HCT116 (cell line): ENCODE measurements around the gene MAP2K1. TPM values are rescaled to one million over a fixed set of nuclear protein-coding genes. Genes with fewer than 3 reads are reported as not detected.

Experiments used
- ATAC-seq: fragments of 200-7000 bp; cut with Tn5 transposase; 2 replicates; pipeline ENCODE4 v1.9.1; 2020; ENCODE audit warnings: mild to moderate bottlenecking, moderate library complexity
- BruUV-seq: library from RNA; stranded (reverse); fragments of 400-500 nt; replicated peaks from 2 replicates; lab custom pipeline; 2021; lab: Mats Ljungman, UMichigan
- CTCF ChIA-PET: fragments of 300-600 bp; sonication (Branson Sonifier 250); formaldehyde crosslinking; loops from one replicate; lab custom pipeline; 2021; ENCODE audit warnings: antibody characterized with exemption; lab: Charles Lee
- POLR2A ChIA-PET: fragments of 300-600, 350-600 bp; sonication (Branson Sonifier 250); formaldehyde crosslinking; loops from one replicate; lab custom pipeline; 2021; ENCODE audit warnings: antibody characterized with exemption; lab: Charles Lee
- RAD21 ChIA-PET, 2 experiments: fragments of 300-600 bp; sonication (Branson Sonifier 250); formaldehyde crosslinking; loops; one replicate each; lab custom pipeline; 2023; ENCODE audit warnings: low total read pairs in 2 of 2; ENCODE audit not compliant: uncharacterized antibody in 2 of 2, unreplicated experiment in 2 of 2, low non-redundant PET in 1 of 2; lab: Charles Lee
- DNase-seq: peaks from one replicate; pipeline ENCODE4 v3.0.0-alpha.2; 2010; ENCODE audit warnings: low read depth, low spot score
- H2AFZ ChIP-seq: fragments of 200-600 bp; shearing (Covaris generic), sonication (generic); 2 replicates; pipeline ENCODE4 v1.6.1; 2017; ENCODE audit warnings: low read depth, mixed run types, mixed read lengths, antibody characterized with exemption, low read length; ENCODE audit not compliant: poor library complexity, severe bottlenecking
- H3K27ac ChIP-seq: 2 replicates; pipeline ENCODE4 v1.5.1; 2012; ENCODE audit warnings: low read depth, low read length
- H3K27me3 ChIP-seq: fragments of 200-600 bp; sonication (generic); 2 replicates; pipeline ENCODE4 v1.6.1; 2016; ENCODE audit warnings: mixed run types, low read length, mixed read lengths; ENCODE audit not compliant: insufficient read depth
- H3K36me3 ChIP-seq, 2 experiments: fragments of 200-500 bp in 1 of 2; fragments of 200-600 bp in 1 of 2; sonication (Bioruptor generic) in 1 of 2; sonication (generic) in 1 of 2; 2 replicates each; pipeline versions ENCODE4 v1.5.1 to v1.6.1; 2014 to 2016; ENCODE audit warnings: low read length in 2 of 2, inconsistent platforms in 1 of 2, mixed read lengths in 1 of 2, mixed run types in 1 of 2; ENCODE audit not compliant: insufficient read depth in 2 of 2, control insufficient read depth in 1 of 2
- H3K4me1 ChIP-seq, 2 experiments: fragments of 200-600 bp in 1 of 2; sonication (generic) in 1 of 2; 2 replicates each; pipeline versions ENCODE4 v1.5.1 to v1.6.1; 2012 to 2017; ENCODE audit warnings: low read length in 2 of 2, inconsistent platforms in 1 of 2, mild to moderate bottlenecking in 1 of 2, mixed read lengths in 1 of 2, mixed run types in 1 of 2, moderate library complexity in 1 of 2; ENCODE audit not compliant: insufficient read depth in 2 of 2, control insufficient read depth in 1 of 2
- H3K4me2 ChIP-seq: fragments of 200-600 bp; sonication (generic); 2 replicates; pipeline ENCODE4 v1.6.1; 2017; ENCODE audit warnings: mixed run types, low read length, mixed read lengths
- H3K4me3 ChIP-seq, 2 experiments: fragments of 200-600 bp in 1 of 2; sonication (generic) in 1 of 2; replicated peaks in 1 of 2; 2 replicates each; pipeline ENCODE4 v1.5.1; 2011 to 2016; ENCODE audit warnings: low read length in 2 of 2, control low read depth in 1 of 2, low read depth in 1 of 2, mild to moderate bottlenecking in 1 of 2, mixed read lengths in 1 of 2, mixed run types in 1 of 2
- H3K79me2 ChIP-seq: fragments of 200-600 bp; sonication (generic); 2 replicates; pipeline ENCODE4 v1.6.1; 2017; ENCODE audit warnings: mild to moderate bottlenecking, mixed run types, low read length, moderate library complexity, mixed read lengths; ENCODE audit not compliant: insufficient read depth
- H3K9ac ChIP-seq: fragments of 200-600 bp; sonication (generic); 2 replicates; pipeline ENCODE4 v1.6.1; 2016; ENCODE audit warnings: low read length, mixed read lengths
- H3K9me2 ChIP-seq: fragments of 200-600 bp; sonication (generic), shearing (Covaris generic); 2 replicates; pipeline ENCODE4 v1.6.1; 2017; ENCODE audit warnings: mixed run types, mild to moderate bottlenecking, moderate library complexity; ENCODE audit not compliant: insufficient read depth
- H3K9me3 ChIP-seq, 2 experiments: fragments of 200-500 bp in 1 of 2; fragments of 200-600 bp in 1 of 2; sonication (Bioruptor generic) in 1 of 2; sonication (generic) in 1 of 2; 2 replicates each; pipeline ENCODE4 v1.6.1; 2014 to 2017; ENCODE audit warnings: low read length in 2 of 2, mixed read lengths in 2 of 2, inconsistent platforms in 1 of 2, low read depth in 1 of 2, mild to moderate bottlenecking in 1 of 2, mixed run types in 1 of 2, moderate library complexity in 1 of 2; ENCODE audit not compliant: control insufficient read depth in 1 of 2, insufficient read depth in 1 of 2
- H4K20me1 ChIP-seq: fragments of 200-600 bp; sonication (generic), shearing (Covaris generic); 2 replicates; pipeline ENCODE4 v1.6.1; 2017; ENCODE audit warnings: mixed run types, mild to moderate bottlenecking, moderate library complexity; ENCODE audit not compliant: insufficient read depth
- ATF3 ChIP-seq: IDR thresholded peaks from 2 replicates; pipeline ENCODE4 v1.6.1; 2012
- CBX3 ChIP-seq: IDR thresholded peaks from 2 replicates; pipeline ENCODE4 v1.6.1; 2012; ENCODE audit warnings: low read depth
- CTCF ChIP-seq, 3 experiments: fragments of 200-600 bp in 1 of 3; sonication (generic) in 1 of 3; IDR thresholded peaks in 2 of 3; conservative IDR thresholded peaks in 1 of 3; 2 replicates each; pipeline ENCODE4 v1.5.1; 2012 to 2017; ENCODE audit warnings: low read depth in 2 of 3, low read length in 2 of 3, antibody characterized with exemption in 1 of 3, borderline replicate concordance in 1 of 3, control low read depth in 1 of 3, mild to moderate bottlenecking in 1 of 3, mixed read lengths in 1 of 3, mixed run types in 1 of 3, moderate library complexity in 1 of 3; ENCODE audit not compliant: insufficient read depth in 1 of 3
- EGR1 ChIP-seq: IDR thresholded peaks from 2 replicates; pipeline ENCODE4 v1.6.1; 2012; ENCODE audit warnings: low read depth
- FOSL1 ChIP-seq: IDR thresholded peaks from 2 replicates; pipeline ENCODE4 v1.6.1; 2012; ENCODE audit warnings: low read depth
- MAX ChIP-seq: IDR thresholded peaks from 2 replicates; pipeline ENCODE4 v1.6.1; 2012
- POLR2A ChIP-seq: IDR thresholded peaks from 2 replicates; pipeline ENCODE4 v1.7.0; 2011; ENCODE audit warnings: borderline replicate concordance; ENCODE audit not compliant: insufficient read depth, insufficient read length; ENCODE audit errors: extremely low read depth
- RAD21 ChIP-seq: IDR thresholded peaks from 2 replicates; pipeline ENCODE4 v1.6.1; 2012; ENCODE audit warnings: low read depth, mild to moderate bottlenecking
- REST ChIP-seq: IDR thresholded peaks from 2 replicates; pipeline ENCODE4 v1.6.1; 2012; ENCODE audit warnings: low read depth
- SIN3A ChIP-seq: IDR thresholded peaks from 2 replicates; pipeline ENCODE4 v1.6.1; 2012; ENCODE audit warnings: low read depth
- SP1 ChIP-seq: IDR thresholded peaks from 2 replicates; pipeline ENCODE4 v1.6.1; 2012; ENCODE audit warnings: low read depth
- ZNF274 ChIP-seq: fragments of 200-500 bp; sonication (Bioruptor generic); IDR thresholded peaks from 2 replicates; pipeline ENCODE4 v1.6.1; 2014; ENCODE audit warnings: mild to moderate bottlenecking, low read depth, low read length, inconsistent platforms
- intact Hi-C: fragments of 100-400 bp; cut with micrococcal nuclease; formaldehyde crosslinking; loops from 2 replicates; pipeline ENCODE4 v1.10.0; 2022
- total RNA-seq: library from RNA; stranded (reverse); gene quantifications from one replicate; pipeline ENCODE4 v1.2.1, GENCODE V29; 2021; ENCODE audit not compliant: unreplicated experiment

MAP2K1 gene
- total RNA-seq, 1 experiment from 2014 or later = 52.3 TPM

GRCh38 chr15:66404532-66404931, 17.8 kb downstream of the MAP2K1 start:
- no peak overlapping the region for H3K9ac ChIP-seq
- POLR2A ChIA-PET = no interaction called here
- peaks cover 0 to 10% of the 10 kb centered on the region in 2 experiments; a peak in 2 of 4 replicates for H3K4me1 ChIP-seq
- H3K9me2 ChIP-seq = no peaks in the 10 kb centered on the region
- intact Hi-C loops = no loop called here
- no peak overlapping the region for H3K4me3 ChIP-seq
- no peak overlapping the region for H3K4me2 ChIP-seq
- CTCF ChIA-PET = no interaction called here
- TF ChIP-seq CTCF (IDR thresholded peaks at IDR 0.05 in 2 of 3, conservative IDR thresholded peaks at IDR 0.05 in 1 of 3; ENCODE audit: borderline replicate concordance in 1 of 3, insufficient read depth in 1 of 3, low read depth in 2 of 3, low read length in 2 of 3) (0 out of 6 replicates have a peak, but pooled peaks of 1 of the 3 experiments have one; percentile 5), ATF3 (no peak)
- H3K79me2 ChIP-seq = peaks cover 96% of the 10 kb centered on the region
- RAD21 ChIA-PET = no interaction called here
- H2AFZ ChIP-seq = no peak overlapping the region
- no peaks in the 10 kb centered on the region for H3K36me3 ChIP-seq
- no TSS peak for BruUV-seq
- H3K27me3 ChIP-seq = no peaks in the 10 kb centered on the region
- ATAC-seq (no peak), DNase-seq (no peak)
- H3K9me3 ChIP-seq = no peaks in the 10 kb centered on the region
- H4K20me1 ChIP-seq = peaks cover 8% of the 10 kb centered on the region; the same call in 1 of the 2 replicates
- H3K27ac ChIP-seq = no peak overlapping the region

GRCh38 chr15:66405007-66405406, 18.3 kb downstream of the MAP2K1 start:
- intact Hi-C loops = no loop called here
- ChIA-PET RAD21 (no interaction called here), CTCF (no interaction called here)
- TF ChIP-seq FOSL1 = no peak
- TF ChIP-seq SP1 = no peak
- TF ChIP-seq RAD21 = no peak
- no peak for TF ChIP-seq CBX3
- TF ChIP-seq CTCF (IDR thresholded peaks at IDR 0.05 in 2 of 3, conservative IDR thresholded peaks at IDR 0.05 in 1 of 3; ENCODE audit: borderline replicate concordance in 1 of 3, insufficient read depth in 1 of 3, low read depth in 2 of 3, low read length in 2 of 3) = no peak
- no peak for TF ChIP-seq ZNF274
- no peak for TF ChIP-seq SIN3A
- no peak for TF ChIP-seq REST
- TF ChIP-seq POLR2A = no peak
- no peak for TF ChIP-seq EGR1
- no peak for TF ChIP-seq MAX

More at GRCh38 chr15:66405007-66405406, 18.3 kb downstream of the MAP2K1 start:
- DNase-seq = no peak
- Histone ChIP-seq H3K9me3 (no peaks in the 10 kb centered on the region), H4K20me1 (peaks cover 8% of the 10 kb centered on the region; the same call in 1 of the 2 replicates), H3K27ac (no peak overlapping the region), H2AFZ (no peak overlapping the region), H3K27me3 (no peaks in the 10 kb centered on the region), H3K36me3 (no peaks in the 10 kb centered on the region), H3K4me1 (peaks cover 0 to 10% of the 10 kb centered on the region in 2 experiments; a peak in 2 of 4 replicates), H3K9ac (no peak overlapping the region), H3K79me2 (peaks cover 96% of the 10 kb centered on the region), H3K4me3 (no peak overlapping the region), H3K9me2 (no peaks in the 10 kb centered on the region), H3K4me2 (no peak overlapping the region)
- POLR2A ChIA-PET = no interaction called here
- ATAC-seq = no peak
- no TSS peak for BruUV-seq
